Measurements from ENCODE around the gene BMPR1B.

BMPR1B gene

GRCh38 chr4:94763005-94763404, 5.2 kb downstream of the BMPR1B start:
- Histone ChIP-seq H2BK15ac (ENCODE audit: low read length) (no peak overlapping the region), H3K4me1 (ENCODE audit: control insufficient read depth in 2 of 2, insufficient read depth in 1 of 2, low read depth in 1 of 2, low read length in 2 of 2) (peaks cover 3 to 5% of the 10 kb centered on the region in 2 donors), H3K27me3 (ENCODE audit: control insufficient read depth in 3 of 3, insufficient read depth in 3 of 3, low read depth in 1 of 3, low read length in 3 of 3) (peaks cover 0 to 9% (median 2%) of the 10 kb centered on the region in 3 experiments), H2BK5ac (ENCODE audit: low read length) (no peak overlapping the region), H3K4me3 (ENCODE audit: low read length in 2 of 2) (no peak overlapping the region), H3K79me1 (ENCODE audit: low read depth, low read length) (no peaks in the 10 kb centered on the region), H4K8ac (ENCODE audit: low read depth, low read length) (no peak overlapping the region), H4K91ac (ENCODE audit: low read depth, low read length, poor library complexity) (no peak overlapping the region), H3K14ac (ENCODE audit: low read length) (no peak overlapping the region), H2AFZ (ENCODE audit: low read length) (no peak overlapping the region), H2BK12ac (ENCODE audit: low read length) (no peak overlapping the region), H3K36me3 (replicated peaks in 1 of 2; ENCODE audit: control insufficient read depth in 2 of 2, insufficient read depth in 2 of 2, low read length in 2 of 2) (peaks cover 0 to 15% of the 10 kb centered on the region in 2 donors), H3K4ac (ENCODE audit: low read length) (no peak overlapping the region), H3K27ac (replicated peaks; ENCODE audit: low read length) (no peak overlapping the region), H3K9ac (ENCODE audit: low read depth, low read length, poor library complexity) (no peak overlapping the region), H3K23ac (ENCODE audit: low read depth, low read length, poor library complexity) (no peak overlapping the region), H3K4me2 (ENCODE audit: insufficient read depth, low read length, poor library complexity, severe bottlenecking) (no peak overlapping the region), H3K9me3 (replicated peaks in 1 of 2; ENCODE audit: control insufficient read depth in 2 of 2, insufficient read depth in 1 of 2, low read depth in 1 of 2, low read length in 2 of 2) (no peaks in the 10 kb centered on the region), H2BK120ac (ENCODE audit: low read depth, low read length) (no peak overlapping the region), H2AK5ac (ENCODE audit: low read depth, low read length) (no peak overlapping the region), H3K18ac (ENCODE audit: low read length) (no peak overlapping the region)
- no peak for DNase-seq (ENCODE audit: low spot score)
- WGBS, 2 donors (ENCODE audit: extremely low coverage in 2 of 2, insufficient read length in 2 of 2, insufficient replicate concordance in 1 of 2): no CpG with 5 or more reads among the region's 4 CpGs

- Histone ChIP-seq H3K9ac (ENCODE audit: low read depth, low read length, poor library complexity) (no peak overlapping the region), H3K18ac (ENCODE audit: low read length) (no peak overlapping the region), H2BK15ac (ENCODE audit: low read length) (no peak overlapping the region), H4K91ac (ENCODE audit: low read depth, low read length, poor library complexity) (no peak overlapping the region), H3K36me3 (replicated peaks in 1 of 2; ENCODE audit: control insufficient read depth in 2 of 2, insufficient read depth in 2 of 2, low read length in 2 of 2) (peaks cover 0 to 15% of the 10 kb centered on the region in 2 donors), H3K14ac (ENCODE audit: low read length) (no peak overlapping the region), H3K4me2 (ENCODE audit: insufficient read depth, low read length, poor library complexity, severe bottlenecking) (no peak overlapping the region), H3K27ac (replicated peaks; ENCODE audit: low read length) (no peak overlapping the region), H3K4me3 (ENCODE audit: low read length in 2 of 2) (no peak overlapping the region), H3K23ac (ENCODE audit: low read depth, low read length, poor library complexity) (no peak overlapping the region), H3K4ac (ENCODE audit: low read length) (no peak overlapping the region), H4K8ac (ENCODE audit: low read depth, low read length) (no peak overlapping the region), H3K79me1 (ENCODE audit: low read depth, low read length) (no peaks in the 10 kb centered on the region), H2BK5ac (ENCODE audit: low read length) (no peak overlapping the region), H2AK5ac (ENCODE audit: low read depth, low read length) (no peak overlapping the region), H3K4me1 (ENCODE audit: control insufficient read depth in 2 of 2, insufficient read depth in 1 of 2, low read depth in 1 of 2, low read length in 2 of 2) (peaks cover 3 to 5% of the 10 kb centered on the region in 2 donors), H3K27me3 (ENCODE audit: control insufficient read depth in 3 of 3, insufficient read depth in 3 of 3, low read depth in 1 of 3, low read length in 3 of 3) (peaks cover 0 to 8% (median 2%) of the 10 kb centered on the region in 3 experiments), H2AFZ (ENCODE audit: low read length) (no peak overlapping the region), H2BK120ac (ENCODE audit: low read depth, low read length) (no peak overlapping the region), H3K9me3 (replicated peaks in 1 of 2; ENCODE audit: control insufficient read depth in 2 of 2, insufficient read depth in 1 of 2, low read depth in 1 of 2, low read length in 2 of 2) (no peaks in the 10 kb centered on the region), H2BK12ac (ENCODE audit: low read length) (no peak overlapping the region)
- DNase-seq (ENCODE audit: low spot score): no peak
- no CpG with 5 or more reads among the region's 3 CpGs for WGBS, 2 donors (ENCODE audit: extremely low coverage in 2 of 2, insufficient read length in 2 of 2, insufficient replicate concordance in 1 of 2)
Measured at GRCh38 chr4:94763500-94763899, 5.7 kb downstream of the BMPR1B start.

GRCh38 chr4:94764069-94764468, 6.3 kb downstream of the BMPR1B start:
- no peak overlapping the region for H3K4me3 ChIP-seq (ENCODE audit: low read length in 2 of 2)
- H3K27ac ChIP-seq (replicated peaks; ENCODE audit: low read length): no peak overlapping the region
- H3K9ac ChIP-seq (ENCODE audit: low read depth, low read length, poor library complexity): no peak overlapping the region
- H2BK12ac ChIP-seq (ENCODE audit: low read length): no peak overlapping the region
- H3K4ac ChIP-seq (ENCODE audit: low read length): no peak overlapping the region
- H2BK15ac ChIP-seq (ENCODE audit: low read length): no peak overlapping the region
- H3K18ac ChIP-seq (ENCODE audit: low read length): no peak overlapping the region
- no peak overlapping the region for H4K8ac ChIP-seq (ENCODE audit: low read depth, low read length)
- no peak for DNase-seq (ENCODE audit: low spot score)
- H2BK120ac ChIP-seq (ENCODE audit: low read depth, low read length): no peak overlapping the region
- peaks cover 0 to 2% (median 1%) of the 10 kb centered on the region in 3 experiments for H3K27me3 ChIP-seq (ENCODE audit: control insufficient read depth in 3 of 3, insufficient read depth in 3 of 3, low read depth in 1 of 3, low read length in 3 of 3)
- no peak overlapping the region for H2AK5ac ChIP-seq (ENCODE audit: low read depth, low read length)
- peaks cover 0 to 15% of the 10 kb centered on the region in 2 donors for H3K36me3 ChIP-seq (replicated peaks in 1 of 2; ENCODE audit: control insufficient read depth in 2 of 2, insufficient read depth in 2 of 2, low read length in 2 of 2)
- no peak overlapping the region for H2AFZ ChIP-seq (ENCODE audit: low read length)
- no peaks in the 10 kb centered on the region for H3K9me3 ChIP-seq (replicated peaks in 1 of 2; ENCODE audit: control insufficient read depth in 2 of 2, insufficient read depth in 1 of 2, low read depth in 1 of 2, low read length in 2 of 2)
- no peak overlapping the region for H4K91ac ChIP-seq (ENCODE audit: low read depth, low read length, poor library complexity)
- no peak overlapping the region for H2BK5ac ChIP-seq (ENCODE audit: low read length)
- no peaks in the 10 kb centered on the region for H3K79me1 ChIP-seq (ENCODE audit: low read depth, low read length)
- no peak overlapping the region for H3K4me2 ChIP-seq (ENCODE audit: insufficient read depth, low read length, poor library complexity, severe bottlenecking)
- H3K14ac ChIP-seq (ENCODE audit: low read length): no peak overlapping the region
- no CpG with 5 or more reads among the region's 2 CpGs for WGBS, 2 donors (ENCODE audit: extremely low coverage in 2 of 2, insufficient read length in 2 of 2, insufficient replicate concordance in 1 of 2)
- peaks cover under 1 to 5% of the 10 kb centered on the region in 2 donors for H3K4me1 ChIP-seq (ENCODE audit: control insufficient read depth in 2 of 2, insufficient read depth in 1 of 2, low read depth in 1 of 2, low read length in 2 of 2)
- no peak overlapping the region for H3K23ac ChIP-seq (ENCODE audit: low read depth, low read length, poor library complexity)

GRCh38 chr4:94765174-94765573, 7.4 kb downstream of the BMPR1B start:
- H3K9ac ChIP-seq (ENCODE audit: low read depth, low read length, poor library complexity): no peak overlapping the region
- no peak overlapping the region for H2AFZ ChIP-seq (ENCODE audit: low read length)
- H2BK15ac ChIP-seq (ENCODE audit: low read length): no peak overlapping the region
- H2BK12ac ChIP-seq (ENCODE audit: low read length): no peak overlapping the region
- no peak overlapping the region for H4K91ac ChIP-seq (ENCODE audit: low read depth, low read length, poor library complexity)
- no peak overlapping the region for H3K4ac ChIP-seq (ENCODE audit: low read length)
- H4K8ac ChIP-seq (ENCODE audit: low read depth, low read length): no peak overlapping the region
- H3K18ac ChIP-seq (ENCODE audit: low read length): no peak overlapping the region
- peaks cover 0 to 5% of the 10 kb centered on the region in 2 donors for H3K4me1 ChIP-seq (ENCODE audit: control insufficient read depth in 2 of 2, insufficient read depth in 1 of 2, low read depth in 1 of 2, low read length in 2 of 2)
- WGBS, 2 donors (ENCODE audit: extremely low coverage in 2 of 2, insufficient read length in 2 of 2, insufficient replicate concordance in 1 of 2): no CpG with 5 or more reads among the region's 3 CpGs
- no peaks in the 10 kb centered on the region for H3K79me1 ChIP-seq (ENCODE audit: low read depth, low read length)
- no peak for DNase-seq (ENCODE audit: low spot score)
- H3K27me3 ChIP-seq (ENCODE audit: control insufficient read depth in 3 of 3, insufficient read depth in 3 of 3, low read depth in 1 of 3, low read length in 3 of 3): no peaks in the 10 kb centered on the region
- no peak overlapping the region for H3K14ac ChIP-seq (ENCODE audit: low read length)
- no peak overlapping the region for H2BK5ac ChIP-seq (ENCODE audit: low read length)
- H2BK120ac ChIP-seq (ENCODE audit: low read depth, low read length): no peak overlapping the region
- no peak overlapping the region for H2AK5ac ChIP-seq (ENCODE audit: low read depth, low read length)
- no peak overlapping the region for H3K23ac ChIP-seq (ENCODE audit: low read depth, low read length, poor library complexity)
- no peak overlapping the region for H3K4me3 ChIP-seq (ENCODE audit: low read length in 2 of 2)
- no peak overlapping the region for H3K27ac ChIP-seq (replicated peaks; ENCODE audit: low read length)
- H3K9me3 ChIP-seq (replicated peaks in 1 of 2; ENCODE audit: control insufficient read depth in 2 of 2, insufficient read depth in 1 of 2, low read depth in 1 of 2, low read length in 2 of 2): no peaks in the 10 kb centered on the region
- H3K4me2 ChIP-seq (ENCODE audit: insufficient read depth, low read length, poor library complexity, severe bottlenecking): no peak overlapping the region
- H3K36me3 ChIP-seq (replicated peaks in 1 of 2; ENCODE audit: control insufficient read depth in 2 of 2, insufficient read depth in 2 of 2, low read length in 2 of 2): peaks cover 0 to 15% of the 10 kb centered on the region in 2 donors
